T follicular helper cell (primary cell): ENCODE measurements around the gene COQ3.

Source experiments
- DNase-seq: peaks from one replicate; pipeline ENCODE4 v3.0.0-alpha.2; 2020; ENCODE audit warnings: low read depth
- total RNA-seq, 2 experiments: gene quantifications; one replicate each; lab custom pipeline; 2026; lab: John Stamatoyannopoulos, UW

The COQ3 gene, protein sequence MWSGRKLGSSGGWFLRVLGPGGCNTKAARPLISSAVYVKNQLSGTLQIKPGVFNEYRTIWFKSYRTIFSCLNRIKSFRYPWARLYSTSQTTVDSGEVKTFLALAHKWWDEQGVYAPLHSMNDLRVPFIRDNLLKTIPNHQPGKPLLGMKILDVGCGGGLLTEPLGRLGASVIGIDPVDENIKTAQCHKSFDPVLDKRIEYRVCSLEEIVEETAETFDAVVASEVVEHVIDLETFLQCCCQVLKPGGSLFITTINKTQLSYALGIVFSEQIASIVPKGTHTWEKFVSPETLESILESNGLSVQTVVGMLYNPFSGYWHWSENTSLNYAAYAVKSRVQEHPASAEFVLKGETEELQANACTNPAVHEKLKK
- 4.7 to 10.4 reads per million in 2 experiments for total RNA-seq

DNA sequence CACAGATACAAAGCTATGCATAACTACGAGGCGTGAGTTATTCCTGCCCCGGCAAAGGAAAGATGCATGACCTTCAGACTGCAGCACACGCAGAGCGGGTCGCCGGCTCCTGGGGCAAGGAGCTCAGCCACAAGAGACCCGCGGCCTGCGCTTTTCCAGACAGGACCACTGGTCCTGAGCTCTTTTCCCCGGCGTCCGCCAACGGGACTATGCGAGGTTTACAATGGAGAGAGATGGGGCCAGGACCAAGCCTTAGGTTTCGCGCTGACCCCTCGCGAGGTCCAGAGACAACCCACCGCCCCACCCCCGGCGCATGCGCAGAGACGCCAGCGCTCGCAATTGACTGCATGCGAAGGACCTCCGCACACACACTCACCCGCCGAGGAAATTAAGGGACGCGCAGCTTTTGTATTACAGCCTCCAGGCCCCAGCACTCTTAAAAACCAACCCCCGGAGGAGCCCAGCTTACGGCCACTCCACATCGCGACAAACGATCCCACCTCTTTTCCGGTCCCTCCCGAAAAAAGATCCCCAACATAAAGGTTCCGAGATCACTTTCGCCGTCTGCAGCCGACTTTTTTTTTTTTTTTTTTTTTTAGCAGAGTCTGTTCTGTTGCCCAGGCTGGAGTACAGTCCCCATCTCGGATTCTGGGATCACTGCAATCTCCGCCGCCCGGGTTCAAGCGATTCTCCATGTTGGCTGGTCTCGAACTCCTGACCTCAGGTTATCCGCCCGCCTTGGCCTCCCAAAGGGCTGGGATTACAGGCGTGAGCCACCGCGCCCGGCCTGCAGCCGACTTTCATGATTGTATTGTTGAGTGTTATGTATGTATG lies at the start of gene COQ3:
COQ3 (minus strand) TSS at position 498 of the 834 bp plus-strand sequence; CDS start at position 482, 16 bp downstream.
- peak; percentile 43 for DNase-seq

DNA sequence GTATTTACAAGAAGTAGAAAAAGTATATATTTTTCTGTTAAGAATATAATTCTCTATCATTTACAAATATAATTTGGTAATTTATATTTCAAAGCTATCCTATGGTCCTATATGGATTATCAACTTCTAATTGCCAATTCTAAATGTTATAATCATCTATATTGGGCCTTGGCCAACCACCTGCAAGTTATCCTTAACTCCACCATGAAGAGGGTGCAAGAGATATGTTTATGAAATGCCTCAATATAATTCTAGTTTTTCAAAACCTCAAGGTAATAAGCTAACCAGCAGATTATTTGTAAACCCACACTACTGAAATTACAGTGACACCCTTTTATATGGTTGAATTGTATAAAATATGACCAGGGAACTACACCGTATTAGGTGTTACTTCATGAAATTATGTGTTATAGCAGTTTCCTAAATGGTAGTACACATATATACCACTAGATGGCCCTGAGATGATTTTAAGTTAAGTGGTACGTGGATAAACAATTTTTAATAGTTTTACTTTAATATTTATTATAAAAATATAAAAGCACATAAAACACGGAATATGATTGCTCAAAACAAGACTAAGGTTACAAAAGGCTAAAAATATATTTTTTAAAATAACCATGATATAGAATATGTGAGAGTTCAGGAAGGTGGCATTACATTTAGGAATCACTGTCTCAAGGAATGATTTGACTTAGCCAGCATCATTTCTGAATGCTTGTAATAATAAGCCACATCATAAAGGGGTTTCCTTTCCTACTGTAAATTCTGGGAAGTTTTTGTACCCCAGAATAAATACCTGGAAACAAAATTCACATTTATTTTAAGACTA lies 40.9 kb upstream of the COQ3 start:
- DNase-seq, result no peak

DNA sequence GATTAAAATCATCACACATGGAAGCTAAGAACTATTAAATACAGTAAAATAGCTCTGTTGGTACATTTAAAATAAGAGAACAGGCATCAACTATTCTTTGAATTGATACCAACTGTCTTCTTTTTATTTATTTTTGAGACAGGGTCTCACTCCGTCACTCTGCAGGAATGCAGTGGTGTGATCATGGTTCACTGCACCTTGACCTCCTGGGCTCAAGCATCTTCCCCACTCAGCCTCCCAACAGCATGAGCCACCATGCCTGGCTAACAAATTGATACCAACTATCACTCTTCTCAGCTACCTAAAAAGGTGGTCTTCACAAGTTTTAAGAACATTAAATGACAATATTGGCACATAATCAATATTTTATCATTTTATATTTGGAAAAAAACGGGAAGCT lies 38.9 kb upstream of the COQ3 start:
- no peak for DNase-seq

DNA sequence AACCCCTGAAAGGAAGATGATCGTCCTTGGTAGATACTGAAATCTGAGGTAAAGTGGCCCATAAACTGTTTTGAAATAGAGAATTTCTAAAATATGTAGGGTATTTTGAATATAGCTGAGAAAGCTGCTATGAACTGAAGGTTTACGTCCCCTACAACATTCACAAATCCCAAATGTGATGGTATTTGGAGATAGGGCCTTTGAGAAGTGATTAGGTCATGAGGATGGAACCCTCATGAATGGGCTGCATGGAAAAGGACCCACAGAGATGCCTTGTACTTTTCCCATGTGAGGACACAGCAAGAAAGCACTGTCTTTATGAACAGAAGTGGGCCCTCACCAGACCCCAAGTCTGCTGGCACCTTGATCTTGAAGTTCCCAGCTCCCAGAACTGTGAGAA lies 37.9 kb upstream of the COQ3 start:
- no peak for DNase-seq

DNA sequence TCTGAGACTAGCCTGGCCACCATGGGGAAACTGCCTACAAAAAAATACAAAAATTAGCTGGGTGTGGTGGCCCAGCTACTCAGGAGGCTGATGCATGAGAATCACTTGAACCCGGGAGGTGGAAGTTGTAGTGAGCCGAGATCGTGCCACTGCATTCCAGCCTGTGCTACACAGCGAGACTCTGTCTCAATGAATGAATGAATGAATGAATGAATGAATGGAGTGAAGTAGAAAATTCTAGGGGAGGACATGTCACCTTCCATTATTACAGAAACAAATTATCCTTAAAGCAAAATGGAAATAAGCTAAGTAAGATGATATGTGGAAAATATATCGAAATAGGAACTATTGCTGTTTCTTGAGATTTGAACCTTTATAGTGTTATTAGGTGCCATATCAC lies 34.0 kb upstream of the COQ3 start:
- no peak for DNase-seq

DNA sequence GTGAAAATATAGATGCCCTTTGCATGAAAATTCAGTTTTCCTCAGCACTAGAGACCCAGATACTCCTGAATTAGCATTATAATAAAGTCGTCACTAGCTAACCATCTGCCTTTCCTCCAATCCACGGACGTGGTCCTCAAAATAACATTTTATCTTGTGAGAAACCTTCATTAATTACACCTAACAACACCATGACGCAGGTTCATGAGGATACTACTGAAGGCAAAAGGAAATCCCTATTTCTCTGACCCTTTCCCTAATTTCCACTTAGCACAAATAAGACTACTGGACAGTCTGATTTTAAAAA lies 32.4 kb upstream of the COQ3 start:
- DNase-seq, result no peak

DNA sequence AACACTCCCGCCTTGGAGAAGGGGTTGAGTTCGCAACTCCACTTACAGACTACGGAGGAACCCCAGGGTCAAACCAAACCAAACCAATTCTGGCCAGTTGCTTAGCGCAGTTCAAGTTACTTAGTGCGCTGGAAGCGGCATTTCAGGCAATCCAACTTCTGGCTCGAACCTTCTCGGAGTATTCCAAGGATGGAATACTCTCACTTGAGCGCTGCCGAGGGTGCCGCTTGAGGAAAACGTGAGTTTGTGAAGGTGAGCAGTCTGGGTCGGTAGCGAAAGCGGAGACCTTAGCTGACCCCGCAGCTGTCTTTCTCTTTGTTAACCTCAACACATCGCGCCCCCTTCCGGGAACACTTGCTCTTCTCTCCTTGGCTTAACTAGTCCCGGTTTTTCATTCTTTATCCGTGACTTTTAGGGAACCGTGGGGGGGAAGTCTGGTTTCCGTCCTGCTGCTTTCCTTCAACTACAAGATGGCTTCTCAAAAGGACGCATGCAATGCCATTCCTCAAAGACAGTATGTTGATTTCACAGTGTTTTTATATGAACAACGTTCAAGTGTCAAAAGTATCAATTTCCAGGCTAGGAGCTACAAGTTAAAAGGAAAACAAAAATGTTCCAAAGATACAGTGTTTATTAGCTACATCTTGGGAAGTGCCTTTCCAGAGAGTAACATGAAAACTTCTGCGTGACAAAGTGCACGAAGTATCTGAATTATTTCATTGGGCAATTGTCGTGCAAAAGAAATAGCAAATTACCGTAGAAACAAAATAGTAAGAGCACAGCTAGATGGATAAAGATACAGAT lies 31.9 kb upstream of the COQ3 start:
- peak; percentile 42 for DNase-seq

DNA sequence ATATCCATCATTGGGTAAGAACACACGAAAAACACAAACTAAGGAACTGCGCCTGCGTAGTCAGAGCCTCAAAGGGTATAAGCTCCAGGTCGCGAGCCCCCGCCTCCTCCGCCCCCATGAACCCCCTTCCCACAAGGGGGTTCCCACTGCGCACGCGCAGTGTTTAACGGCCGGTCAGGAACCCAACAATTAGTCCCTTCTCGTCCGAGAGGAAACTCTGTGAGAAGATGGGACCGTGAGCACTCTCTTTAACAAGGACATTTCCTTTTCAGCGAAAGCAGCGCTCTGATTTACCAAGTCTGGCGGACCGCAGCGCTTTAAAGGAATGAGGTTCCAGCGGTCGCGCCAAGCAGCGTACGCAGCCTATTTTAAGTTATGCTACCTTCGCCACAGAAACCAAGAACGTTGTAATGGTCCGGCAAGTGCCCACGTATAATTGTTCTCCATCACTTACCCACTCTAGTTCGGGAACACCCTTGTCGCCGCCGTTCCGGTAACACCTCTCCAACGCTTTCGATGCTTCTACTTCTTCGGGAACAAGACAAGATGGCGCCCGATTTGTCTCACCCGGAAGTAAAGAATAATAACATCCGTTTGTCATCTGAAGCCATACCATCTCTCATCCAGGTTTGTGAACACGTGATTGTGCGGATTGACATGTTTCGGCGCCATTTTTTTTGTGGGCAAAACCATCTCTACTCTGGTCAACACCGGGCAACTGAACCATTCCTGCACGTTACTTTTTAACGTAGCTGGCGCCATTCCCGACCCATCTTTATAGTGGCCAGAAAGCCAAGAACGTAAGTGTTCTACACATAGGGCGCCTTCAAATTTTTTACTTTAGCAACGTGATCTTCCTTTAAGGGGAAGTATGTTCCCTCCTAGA lies 31.0 kb upstream of the COQ3 start, which contains the start of gene PNISR:
PNISR (minus strand) TSS at position 548 of the 886 bp plus-strand sequence. CDS start 10,649 bp downstream, outside the sequence.
- peak; percentile 81 for DNase-seq

DNA sequence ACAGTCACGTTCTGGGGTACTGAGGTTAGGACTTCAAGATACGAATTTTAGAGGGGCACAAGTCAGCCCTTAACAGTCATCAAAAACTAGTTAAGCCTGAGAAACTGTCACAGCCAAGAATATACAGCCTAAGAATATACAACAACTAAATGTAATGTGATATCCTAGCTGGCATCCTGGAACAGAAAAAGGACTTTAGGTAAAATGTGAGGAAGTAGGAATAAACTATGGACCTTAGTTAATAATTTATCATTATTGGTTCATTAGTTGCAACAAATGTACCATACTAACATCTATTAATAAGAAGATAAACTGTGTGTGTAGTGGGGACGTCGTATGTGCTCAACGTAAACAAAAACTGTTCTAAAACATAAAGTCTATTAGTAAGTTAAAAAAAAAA lies 30.0 kb upstream of the COQ3 start:
- DNase-seq, result no peak

DNA sequence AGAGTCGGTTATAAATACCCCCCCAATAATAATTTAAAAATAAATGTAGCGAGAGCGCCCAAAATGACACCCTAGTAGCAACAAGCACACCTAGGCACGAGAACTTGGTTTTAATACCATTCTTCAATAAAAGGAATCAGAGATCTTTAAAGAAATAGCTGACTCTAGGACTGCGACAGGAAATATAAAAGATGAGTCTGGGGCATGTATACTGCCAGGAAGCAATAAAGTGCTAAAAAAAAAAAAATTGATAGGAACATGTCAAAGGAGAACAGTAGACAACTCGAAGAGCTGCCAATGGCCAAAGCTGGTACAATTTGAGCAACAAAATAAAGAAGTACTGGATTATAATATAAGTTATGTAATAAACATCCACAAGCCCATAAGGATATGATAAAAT lies 28.9 kb upstream of the COQ3 start:
- no peak for DNase-seq

DNA sequence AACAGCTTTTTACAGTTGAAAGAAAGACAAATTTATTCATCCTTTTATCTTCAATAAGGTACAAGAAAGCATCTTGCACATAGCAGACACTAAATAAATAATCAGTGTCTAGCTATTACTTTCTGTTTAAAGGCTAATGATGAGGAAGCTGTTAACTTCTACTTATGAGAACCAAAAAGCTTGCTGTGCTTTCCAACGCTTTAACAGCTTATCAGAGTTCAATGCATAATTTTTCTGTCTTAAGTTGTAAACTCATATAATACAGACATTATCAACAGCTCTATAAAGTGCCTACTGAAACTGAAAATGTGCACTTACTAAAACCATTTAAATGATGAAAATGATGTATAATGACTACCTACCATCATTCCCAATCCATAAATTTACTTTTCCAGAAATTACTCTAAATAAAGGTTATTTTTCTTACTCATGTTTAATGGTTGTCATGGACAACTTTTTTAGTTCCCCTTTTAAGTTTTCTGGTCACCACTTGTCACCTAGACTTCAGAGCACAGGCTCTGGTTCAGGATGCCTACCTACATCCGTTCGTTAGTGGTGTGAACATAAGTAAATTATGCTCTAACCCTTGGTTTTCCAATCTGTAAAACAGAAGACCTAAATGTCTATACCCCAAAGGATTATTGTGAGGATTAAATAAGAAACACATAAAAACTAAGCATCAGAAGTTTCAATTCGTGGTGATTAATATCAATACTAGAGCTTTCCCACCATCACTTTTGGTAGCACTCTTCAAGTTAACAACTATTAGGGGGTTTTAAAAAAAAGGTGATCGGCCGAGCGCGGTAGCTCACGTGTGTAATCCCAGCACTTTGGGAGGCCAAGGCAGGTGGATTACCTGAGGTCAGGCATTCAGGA lies 23.1 kb upstream of the COQ3 start:
- DNase-seq, result no peak

DNA sequence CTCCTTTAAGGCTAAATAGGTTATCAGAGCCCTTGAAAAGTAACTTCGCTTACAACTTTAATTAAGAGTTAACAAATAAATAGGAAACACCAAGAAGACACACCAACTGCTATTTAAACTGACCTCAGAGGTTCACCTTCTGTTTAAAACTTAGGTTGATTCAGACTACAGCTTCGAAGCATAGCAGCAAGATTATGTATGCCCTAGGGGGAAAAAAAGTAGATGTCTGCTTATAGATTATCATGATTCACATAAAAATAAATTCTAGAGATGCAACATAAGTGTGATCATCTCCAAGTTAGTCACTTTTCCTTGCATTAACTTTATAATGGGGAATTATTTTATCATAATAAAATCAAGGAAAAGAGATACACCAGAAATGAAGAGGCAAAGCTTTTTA lies 22.2 kb upstream of the COQ3 start:
- DNase-seq, result no peak

DNA sequence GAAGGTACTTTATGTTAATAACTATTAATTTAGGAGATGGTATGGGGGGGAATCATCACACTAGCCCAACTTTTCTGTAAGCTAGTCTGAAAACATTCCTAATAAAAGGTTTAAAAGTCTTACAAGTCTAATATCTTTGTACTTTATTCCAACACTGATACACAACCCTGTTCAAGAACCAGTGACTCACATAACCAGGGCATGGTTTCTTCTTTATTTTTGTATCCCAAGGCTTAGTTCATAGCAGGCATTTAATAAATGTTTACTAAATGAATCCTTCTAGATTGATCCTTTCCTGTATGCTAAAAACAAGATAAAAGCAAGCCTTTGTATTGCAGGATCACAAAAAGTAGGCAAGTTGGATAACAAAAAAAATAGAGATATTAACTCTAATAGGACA lies 21.5 kb upstream of the COQ3 start:
- no peak for DNase-seq

DNA sequence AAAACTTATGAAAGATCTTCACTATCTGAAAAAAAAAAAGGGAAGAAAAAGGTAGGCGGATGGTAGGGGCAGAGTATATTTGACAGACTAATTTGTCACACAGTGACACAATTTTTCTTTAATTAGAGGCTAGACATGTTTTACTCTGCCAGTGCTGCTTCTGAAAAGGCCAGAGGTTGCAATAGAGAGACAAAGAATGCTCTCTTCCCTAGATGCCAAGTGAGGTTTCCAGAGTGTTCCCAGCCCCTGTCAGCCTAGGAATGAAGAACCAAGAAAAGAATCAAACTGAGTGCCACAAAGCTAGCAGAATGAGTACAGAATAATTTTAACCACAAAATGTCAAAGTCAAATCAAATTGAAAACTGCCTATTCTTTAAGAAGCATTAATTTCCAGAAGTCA lies 18.1 kb upstream of the COQ3 start:
- no peak for DNase-seq

DNA sequence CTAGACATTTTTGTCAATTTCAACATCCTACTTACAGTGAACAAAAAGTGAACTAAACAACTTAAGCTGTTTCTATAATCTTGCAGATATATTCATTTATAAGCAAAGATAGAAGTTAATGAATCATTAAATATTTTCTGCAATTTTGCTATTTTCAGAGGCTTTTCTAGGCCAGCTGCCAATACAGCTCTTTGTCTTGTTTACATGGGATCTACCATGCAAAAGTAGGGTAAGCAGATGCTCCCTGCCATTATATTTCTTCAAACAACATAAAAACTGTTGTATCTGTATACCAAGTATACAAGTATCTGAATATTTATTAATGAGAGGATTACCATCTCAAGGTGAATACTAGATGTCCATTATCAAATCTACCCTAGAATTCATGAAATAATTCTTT lies 15.7 kb upstream of the COQ3 start:
- no peak for DNase-seq

DNA sequence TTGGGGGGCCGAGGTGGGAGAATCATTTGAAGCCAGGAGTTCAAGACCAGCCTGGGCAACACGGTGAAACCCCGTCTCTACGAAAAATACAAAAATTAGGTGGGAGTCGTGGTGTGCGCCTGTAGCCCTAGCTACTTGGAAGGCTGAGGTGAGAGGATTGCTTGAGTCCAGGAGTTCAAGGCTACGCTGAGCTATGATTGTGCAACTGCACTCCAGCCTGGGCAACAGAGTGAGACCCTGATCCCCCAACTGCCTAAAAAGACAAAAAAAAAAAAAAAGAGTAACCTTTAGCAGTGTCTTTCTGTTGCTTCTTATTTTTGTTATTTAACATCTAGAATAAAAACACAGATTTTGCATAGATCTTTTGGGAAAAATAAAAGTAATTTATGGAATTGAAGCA lies 13.1 kb upstream of the COQ3 start:
- DNase-seq, result no peak

DNA sequence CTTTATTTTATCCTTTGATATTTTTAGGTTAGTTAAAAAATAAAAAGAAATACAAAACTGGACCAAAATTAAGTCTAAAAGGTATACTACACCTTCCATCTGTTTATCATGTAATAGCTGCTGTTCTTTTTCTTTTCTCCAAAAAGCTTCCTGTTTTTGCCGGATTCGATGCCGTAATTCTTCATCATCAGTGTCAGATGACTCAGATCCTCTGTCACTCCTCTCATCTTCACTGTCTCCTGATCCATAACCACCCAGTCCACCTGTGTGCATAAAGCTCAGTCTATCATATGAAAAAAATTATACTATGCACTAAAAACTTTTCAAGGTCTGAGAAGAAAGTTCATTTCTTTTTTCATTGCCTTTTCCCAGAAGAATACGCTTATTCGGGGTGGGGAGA lies 8.5 kb upstream of the COQ3 start:
- no peak for DNase-seq

DNA sequence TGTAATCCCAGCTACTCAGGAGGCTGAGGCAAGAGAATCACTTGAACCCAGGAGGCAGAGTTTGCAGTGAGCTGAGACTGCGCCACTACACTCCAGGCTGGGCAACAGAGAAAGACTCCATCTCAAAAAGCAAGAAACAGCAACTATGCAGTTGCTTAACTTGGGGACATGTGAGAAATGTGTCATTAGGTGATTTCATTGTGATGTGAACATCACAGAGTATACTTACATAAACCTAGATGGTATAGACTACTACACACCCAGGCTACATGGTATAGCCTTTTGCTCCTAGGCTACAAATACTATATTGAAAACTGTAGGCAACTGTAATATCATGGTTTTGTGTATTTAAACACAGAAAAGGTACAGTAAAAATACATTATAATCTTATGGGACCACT lies 3.3 kb upstream of the COQ3 start:
- no peak for DNase-seq

DNA sequence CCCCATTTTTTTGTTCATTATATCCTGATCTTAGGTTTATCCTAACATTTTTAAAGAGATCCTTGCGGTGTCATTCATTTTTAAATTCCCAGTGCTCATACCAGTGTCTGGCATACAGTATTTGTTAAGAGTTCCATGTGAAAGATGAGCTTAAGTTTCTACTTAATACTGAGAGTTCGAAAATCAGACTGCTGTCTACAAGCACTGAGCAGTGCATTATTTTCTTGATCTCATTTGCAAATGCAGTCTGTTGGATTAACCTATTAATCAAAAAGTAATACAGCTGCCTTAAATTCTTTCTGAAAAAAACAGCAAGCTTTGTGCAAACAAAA lies 663 bp downstream of the COQ3 start:
- no peak for DNase-seq

DNA sequence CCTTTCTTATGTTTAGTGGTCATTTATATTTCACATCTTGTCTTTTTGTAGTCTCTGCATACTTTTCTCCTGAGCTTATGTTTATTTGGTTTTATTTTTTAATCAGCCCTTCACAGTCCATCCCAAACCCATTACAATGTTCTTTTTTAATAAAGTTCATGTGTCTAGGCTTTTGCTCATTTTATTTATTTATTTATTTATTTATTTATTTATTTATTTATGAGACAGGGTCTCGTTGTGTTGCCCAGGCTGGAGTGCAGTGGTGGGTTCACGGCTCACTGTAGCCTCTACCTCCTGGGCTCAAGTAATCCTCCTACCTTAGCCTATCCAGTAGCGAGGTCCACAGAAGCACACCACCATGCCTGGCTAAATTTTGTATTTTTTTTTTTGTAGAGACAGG lies 3.1 kb downstream of the COQ3 start:
- no peak for DNase-seq
